Measurements from ENCODE around the gene LRRC23.
A peak's percentile ranks its signal among the peaks of the same experiment; 100 is the strongest.

- TF ChIP-seq CTCF (IDR thresholded peaks at IDR 0.05) (peak in 1 of 4 experiments; percentile 10), POLR2A (IDR thresholded peaks at IDR 0.05) (no peak), POLR2AphosphoS5 (IDR thresholded peaks at IDR 0.05) (peak; percentile 55), EP300 (IDR thresholded peaks at IDR 0.05) (no peak)
These were observed 32.2 kb downstream of the LRRC23 start for GRCh38 chr12:6936636-6937480.
